GM19452 (cell line): Measurements from ENCODE around the gene C1orf35.

Experiments
- ATAC-seq: cut with Tn5 transposase; IDR thresholded peaks from one replicate; pipeline ENCODE4 v1.9.1; 2021; ENCODE audit not compliant: unreplicated experiment

The C1orf35 gene

GRCh38 chr1:228102791-228103620 lies at the start of gene C1orf35:
Gene C1orf35, minus strand, starts transcription at chr1:228103325. Its CDS starts 98 bp downstream, at chr1:228103227.
- peak; percentile 64 for ATAC-seq

DNA sequence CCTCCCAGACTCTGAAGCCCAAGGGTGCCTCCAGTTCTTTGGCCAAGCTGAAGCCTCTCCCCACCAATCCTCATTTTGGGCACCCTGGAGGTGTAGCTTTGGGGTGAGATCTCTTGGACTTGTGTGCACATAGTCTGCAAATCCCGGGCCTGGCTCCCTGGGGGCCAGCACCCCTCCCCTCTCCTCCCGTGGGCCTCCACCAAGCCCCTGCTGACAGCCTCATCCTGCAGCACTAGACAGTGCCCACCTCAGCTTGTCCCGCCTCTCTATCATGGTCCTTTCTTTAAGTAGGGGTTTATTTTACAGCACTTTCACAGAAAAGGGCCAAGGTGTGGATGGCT lies 49.8 kb upstream of the C1orf35 start:
- no peak for ATAC-seq

DNA sequence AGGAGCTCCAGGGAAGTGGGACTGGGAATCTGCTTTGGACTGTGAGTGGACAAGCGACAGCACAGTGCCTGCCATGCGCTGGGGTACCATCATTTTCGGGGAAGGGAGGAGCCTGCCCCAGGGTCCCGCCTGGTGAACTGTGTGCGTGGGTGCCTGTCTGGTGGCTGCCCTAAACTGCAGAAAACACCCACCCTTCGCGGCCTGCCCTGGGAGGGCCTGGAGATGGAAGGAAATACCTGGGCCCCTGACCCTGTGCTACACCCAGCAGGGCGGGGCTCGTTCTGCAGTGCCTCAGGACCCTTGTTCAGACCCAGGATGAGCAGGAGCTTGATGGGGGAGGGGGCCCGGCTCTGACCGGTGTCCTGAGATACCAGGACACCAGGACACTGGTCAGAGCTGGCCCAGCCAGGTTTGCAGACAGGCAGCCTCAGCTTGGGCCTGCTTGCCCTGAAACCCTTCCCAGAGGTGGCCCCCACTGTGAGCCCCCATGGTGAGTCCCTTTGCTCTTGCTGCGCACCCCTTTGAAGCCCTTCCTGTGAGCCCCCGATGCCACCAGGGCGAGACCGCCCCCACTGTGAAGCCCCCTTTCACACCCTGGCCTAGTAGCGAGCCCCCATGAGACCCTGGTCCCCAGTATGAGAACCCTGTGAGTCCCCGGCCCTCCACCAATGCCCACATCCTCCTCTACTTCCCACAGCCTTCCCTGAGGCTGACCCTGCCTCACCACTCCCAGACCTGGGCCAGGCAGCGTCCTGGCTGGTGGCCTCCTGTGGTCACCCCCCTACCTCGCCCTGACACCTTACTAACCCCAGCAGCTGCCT lies 49.2 kb upstream of the C1orf35 start:
- ATAC-seq = no peak

GRCh38 chr1:228151180-228151925 lies 48.2 kb upstream of the C1orf35 start:
- no peak for ATAC-seq

- no peak for ATAC-seq
These were observed 47.5 kb upstream of the C1orf35 start for GRCh38 chr1:228150461-228151179.

GRCh38 chr1:228150120-228150460 lies 47.0 kb upstream of the C1orf35 start:
- no peak for ATAC-seq

DNA sequence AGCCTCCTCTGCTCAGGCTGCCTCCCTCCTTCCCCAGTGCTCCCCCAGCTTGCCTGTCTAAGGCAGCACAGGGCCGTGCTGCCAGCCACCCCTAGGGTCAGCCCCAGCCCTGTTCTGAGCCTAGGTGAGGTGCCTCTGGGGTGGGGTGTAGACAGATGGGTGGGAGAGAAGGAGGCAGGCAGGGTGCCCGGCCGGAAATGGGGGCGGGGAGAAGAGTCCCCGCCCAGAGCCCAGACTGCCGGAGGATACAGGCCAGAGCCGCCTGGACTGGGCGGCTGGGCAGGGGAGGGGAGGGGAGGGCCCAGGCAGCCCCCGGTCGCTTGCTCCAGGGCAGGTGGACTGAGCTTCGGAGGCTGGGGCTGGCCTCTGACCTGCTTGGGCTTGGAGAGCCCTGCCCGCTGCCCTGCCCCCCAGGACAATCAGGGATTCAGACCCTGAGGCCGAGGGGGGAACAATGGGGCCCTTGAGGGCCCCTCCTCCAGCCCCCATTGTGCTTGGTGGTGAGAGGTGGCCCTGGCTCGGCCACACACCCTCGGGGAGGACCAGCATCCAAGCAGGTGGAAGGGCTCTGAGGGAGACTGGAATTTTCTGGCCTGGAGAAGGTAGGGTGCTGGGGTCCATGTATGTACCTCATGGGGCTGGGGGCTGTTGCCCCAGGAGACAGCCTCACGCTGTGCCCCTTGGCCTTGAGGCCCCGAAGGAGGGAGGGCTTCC lies 46.4 kb upstream of the C1orf35 start, which contains the start of gene GJC2:
Gene GJC2 (plus strand): TSS at position 525 of the 714 bp plus-strand sequence. CDS start 7,829 bp downstream, outside the sequence.
- no peak for ATAC-seq

DNA sequence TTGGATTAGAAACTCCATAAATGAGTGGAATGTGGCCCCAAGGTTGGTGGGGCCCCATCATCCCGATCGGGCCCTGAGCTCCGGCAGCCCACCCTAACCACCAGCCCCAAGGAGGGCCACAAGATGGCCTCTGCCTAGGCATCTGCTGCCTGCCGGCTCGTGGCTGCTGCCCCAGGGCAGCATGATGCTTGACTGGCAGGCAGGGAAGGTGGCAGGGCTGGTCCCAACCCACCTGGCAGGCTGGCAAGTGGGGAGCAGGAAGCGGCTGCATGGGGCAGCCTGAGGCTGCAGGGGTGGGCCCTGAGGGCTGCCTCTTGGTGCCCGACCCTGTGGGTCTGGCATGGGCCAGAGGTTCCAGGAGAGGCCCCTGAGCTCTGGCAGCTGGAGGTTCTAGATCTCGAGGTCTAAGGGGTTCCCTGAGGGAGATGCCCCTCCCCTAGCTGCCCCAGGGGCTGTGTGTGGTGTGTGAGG lies 45.8 kb upstream of the C1orf35 start:
- ATAC-seq = no peak

GRCh38 chr1:228148196-228148861 lies 45.2 kb upstream of the C1orf35 start:
- ATAC-seq = no peak

DNA sequence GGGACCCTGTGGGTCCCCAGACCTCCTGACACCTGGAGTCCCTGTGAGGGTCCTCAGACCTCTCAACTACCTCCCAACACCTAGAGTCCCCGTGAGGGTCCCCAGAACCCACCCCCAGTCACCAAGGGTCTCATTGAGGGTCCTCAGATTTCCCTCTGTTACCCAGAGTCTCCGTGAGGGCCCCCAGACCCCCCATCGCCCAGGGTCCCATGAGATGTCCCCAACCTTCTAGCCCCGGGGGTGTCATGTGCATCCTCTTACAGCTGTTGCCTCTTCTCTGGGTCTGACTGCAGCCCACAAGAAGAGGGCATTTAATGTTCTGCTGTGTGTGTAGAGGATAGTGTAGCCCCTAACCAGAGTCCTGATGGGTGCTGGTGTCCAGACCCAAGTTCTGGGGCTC lies 44.6 kb upstream of the C1orf35 start:
- ATAC-seq = no peak

GRCh38 chr1:228147151-228147693 lies 44.1 kb upstream of the C1orf35 start:
- no peak for ATAC-seq

DNA sequence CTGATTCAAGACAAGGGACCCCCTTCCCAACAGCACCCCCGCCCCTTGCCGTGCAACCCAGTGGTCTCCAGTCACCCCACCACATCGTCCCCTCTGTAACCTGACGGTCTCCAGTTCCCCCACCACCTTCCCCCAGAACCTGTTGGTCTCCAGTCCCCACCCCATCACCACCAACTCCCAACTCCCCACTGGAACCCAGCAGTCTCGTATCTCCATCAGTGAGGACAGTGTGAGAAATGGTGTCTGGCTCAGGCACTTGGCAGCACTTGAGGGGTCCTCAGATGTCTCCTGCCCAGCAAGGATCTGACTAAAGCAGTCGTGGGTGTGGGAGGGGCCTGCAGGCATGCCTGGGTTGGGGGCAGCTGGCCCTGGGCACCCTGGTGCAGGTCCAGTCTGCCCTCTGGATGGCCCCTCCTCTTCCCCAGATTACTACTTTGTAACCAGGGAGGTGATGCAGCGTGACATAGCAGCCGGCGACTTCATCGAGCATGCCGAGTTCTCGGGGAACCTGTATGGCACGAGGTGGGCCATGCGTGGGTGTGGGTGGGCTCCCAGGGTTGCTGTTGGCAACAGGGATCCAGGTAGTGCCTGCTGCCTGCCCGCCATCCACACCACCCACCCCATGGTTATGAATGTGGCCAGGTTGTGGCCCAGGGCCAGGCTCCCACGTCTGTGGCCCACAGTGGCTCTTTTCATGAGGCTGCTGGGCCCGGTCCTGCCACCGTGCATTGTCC lies 43.5 kb upstream of the C1orf35 start:
- ATAC-seq = no peak

DNA sequence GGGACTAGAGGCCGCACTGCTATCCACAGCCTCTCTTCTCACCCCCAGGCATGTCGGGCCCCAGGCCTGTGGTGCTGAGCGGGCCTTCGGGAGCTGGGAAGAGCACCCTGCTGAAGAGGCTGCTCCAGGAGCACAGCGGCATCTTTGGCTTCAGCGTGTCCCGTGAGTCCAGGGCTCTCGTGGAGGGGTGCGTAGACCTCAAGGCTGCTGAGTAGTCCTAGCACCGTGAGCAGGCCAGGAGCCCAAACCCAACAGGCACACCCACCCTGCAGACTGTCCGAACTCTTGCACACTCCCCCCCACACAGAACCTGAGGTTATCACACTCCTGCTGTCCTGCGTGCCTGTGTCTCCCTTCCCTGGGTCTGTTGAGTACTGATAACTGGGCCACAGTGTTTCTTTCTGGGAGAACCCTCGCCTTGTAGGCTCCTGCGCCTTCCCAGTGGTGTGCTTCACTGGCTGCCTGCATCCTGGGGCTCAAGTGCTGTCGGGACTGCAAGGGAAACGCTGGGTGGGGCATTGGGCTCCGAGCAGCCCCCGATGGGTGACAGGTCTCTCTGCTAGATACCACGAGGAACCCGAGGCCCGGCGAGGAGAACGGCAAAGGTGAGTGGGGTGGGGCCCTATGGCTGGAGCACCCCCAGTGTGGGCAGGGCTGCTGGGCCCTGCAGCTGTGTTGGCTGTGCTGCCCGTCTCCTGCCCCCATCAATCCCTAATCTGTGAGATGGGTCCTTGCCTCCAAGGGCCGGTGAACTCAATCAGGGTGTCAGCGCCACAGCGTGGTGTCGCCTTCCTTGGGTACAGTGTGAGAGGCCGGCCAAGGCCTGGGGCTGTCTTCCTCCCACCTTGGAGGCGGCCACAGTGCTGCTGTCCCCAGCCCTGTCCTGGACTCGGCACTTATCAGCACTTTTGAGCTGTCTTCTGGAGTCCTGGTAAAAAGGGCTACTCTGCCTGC lies 42.6 kb upstream of the C1orf35 start:
- ATAC-seq = no peak

- ATAC-seq = no peak
These were observed 41.8 kb upstream of the C1orf35 start for GRCh38 chr1:228144993-228145343.

DNA sequence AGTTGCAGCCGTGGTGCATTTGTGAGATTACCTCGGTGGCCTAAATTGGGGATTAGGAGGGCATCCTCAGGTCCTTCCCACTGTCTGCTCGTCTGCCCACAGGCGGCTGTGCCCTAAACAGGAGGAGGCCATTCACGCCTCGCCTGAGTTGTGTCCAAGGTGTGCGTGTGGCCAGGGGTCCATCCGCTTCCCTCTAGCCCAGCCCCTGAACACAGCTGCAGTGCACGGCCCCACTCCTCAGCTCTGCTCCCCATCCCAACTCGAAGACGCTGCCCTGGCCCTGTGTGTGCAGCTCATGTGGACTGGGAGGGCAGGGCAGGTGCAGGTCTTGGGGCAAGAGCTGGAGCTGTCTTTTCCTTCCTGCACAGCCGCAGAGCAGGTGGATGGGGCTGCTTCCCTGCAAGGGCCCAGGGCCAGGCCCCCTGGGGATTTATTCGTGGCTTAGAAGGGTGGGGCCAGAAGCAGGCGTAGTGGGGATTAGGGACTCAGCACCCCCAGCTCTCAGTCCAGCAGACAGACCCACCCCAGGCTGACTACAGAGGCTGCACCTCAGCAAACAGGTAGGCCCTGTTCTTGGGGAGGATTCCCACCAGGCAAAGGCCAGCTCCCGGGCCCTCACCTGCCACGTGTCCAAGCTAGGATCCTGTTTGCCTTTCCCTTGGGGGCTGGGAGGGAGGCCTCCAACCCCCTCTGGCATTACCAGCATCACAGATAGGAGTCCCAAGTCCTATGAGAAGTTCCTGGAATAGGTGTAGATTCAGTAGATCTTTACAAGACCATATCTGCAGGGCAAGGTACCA lies 41.3 kb upstream of the C1orf35 start:
- ATAC-seq = no peak

DNA sequence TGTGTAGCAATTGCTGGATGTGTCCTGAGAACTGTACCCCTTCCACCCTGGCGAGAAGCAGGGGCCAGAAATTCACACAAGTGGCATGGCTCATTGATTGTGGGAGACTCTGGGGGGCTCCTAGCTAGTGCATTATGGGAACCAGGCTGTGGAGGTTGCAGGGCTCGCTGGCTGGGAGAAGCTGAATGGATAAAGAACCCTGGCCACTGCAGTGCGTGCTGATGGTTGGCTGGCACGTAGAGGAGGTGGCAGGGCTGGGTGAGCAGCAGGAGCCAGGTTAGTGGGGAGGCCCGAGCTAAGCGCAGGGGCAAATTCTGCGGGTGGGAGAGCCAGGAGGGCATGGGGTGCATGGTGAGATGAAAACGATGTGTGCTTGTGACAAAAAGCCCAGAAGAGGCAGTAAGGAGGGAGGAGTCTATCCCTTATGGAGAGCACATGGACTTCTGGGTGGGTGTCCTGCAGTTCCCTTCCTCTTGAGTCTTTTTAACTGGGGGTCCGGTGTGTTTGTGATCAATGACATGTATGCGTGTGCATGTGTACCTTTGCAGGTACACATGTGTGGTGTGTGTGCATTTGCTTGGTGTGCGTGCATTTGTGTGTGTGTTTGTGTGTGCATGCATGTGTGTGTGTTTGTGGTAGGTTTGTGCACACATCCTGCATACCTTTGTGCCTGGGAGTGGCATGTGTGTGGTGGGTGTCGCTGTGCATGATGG lies 40.5 kb upstream of the C1orf35 start:
- no peak for ATAC-seq
